Measurements from ENCODE around the gene PRDX3.
"Not testable (repeated sequence)": the region's sequence is repeated elsewhere in the genome, so short reads cannot be mapped to it uniquely, and the experiment has no call there.

Gene PRDX3

DNA sequence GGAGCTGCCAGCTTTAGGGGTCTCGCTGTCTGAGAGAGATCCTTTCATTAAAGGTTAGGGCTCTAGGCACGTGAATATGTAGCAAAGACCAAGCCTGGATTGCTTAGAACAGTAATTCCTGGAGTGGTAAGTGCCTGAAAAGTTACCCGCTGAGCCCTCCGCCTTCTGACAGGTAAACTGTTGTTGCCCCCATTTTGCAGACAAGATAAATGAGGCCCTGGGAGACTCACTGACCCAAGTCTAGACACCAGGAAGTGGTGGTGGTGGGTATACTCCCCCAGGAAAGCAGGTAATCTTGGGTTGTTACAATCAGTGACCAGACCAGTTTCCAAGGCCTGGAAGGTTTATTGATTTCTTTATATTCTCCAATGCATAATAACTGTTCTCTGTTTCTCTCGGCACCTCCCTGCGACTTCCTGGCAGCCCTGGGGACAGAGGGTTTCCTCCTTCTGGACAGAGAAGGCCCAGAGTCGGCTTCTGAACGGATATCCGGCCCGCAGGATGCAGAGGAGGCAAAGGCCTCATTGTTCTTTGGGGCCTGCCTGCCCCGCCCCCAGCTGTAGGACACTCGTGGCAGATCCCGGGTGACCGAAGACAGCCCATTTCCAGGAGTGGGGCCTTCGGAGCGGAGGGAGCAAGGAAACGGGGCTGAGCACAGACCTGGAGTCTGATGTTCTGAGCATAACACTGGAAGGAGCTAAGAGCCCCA is 27.4 kb upstream of the PRDX3 start:
- peak; percentile 35 to 39 for DNase-seq

DNA sequence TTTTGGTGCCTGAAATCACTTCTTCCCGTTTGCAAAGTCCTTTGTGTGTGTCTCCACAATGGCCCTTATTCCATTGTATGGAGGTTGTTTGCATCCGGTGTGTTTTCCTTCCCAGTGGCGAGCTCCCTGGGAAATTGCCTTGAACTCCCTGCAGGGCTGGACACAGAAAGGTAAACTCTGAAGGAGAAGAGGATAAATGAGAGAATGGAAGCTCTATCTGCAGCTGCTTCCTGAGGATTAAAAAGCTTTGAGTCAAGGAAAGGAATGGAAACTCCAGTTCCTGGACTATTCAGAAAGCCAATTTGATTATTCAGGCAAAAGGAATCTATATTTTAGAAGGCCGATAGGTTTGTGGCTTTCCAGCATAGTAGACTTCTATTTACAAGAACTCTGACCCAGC is 24.4 kb upstream of the PRDX3 start:
- DNase-seq = no peak

GRCh38 chr10:119201233-119201632 is 22.6 kb upstream of the PRDX3 start:
- no peak for DNase-seq

GRCh38 chr10:119199231-119199992 is 20.8 kb upstream of the PRDX3 start:
- peak; percentile 55 to 63 for DNase-seq

- peak in 1 of 2 donors; percentile 46 for DNase-seq
These were observed 19.8 kb upstream of the PRDX3 start for GRCh38 chr10:119198438-119198837.

DNA sequence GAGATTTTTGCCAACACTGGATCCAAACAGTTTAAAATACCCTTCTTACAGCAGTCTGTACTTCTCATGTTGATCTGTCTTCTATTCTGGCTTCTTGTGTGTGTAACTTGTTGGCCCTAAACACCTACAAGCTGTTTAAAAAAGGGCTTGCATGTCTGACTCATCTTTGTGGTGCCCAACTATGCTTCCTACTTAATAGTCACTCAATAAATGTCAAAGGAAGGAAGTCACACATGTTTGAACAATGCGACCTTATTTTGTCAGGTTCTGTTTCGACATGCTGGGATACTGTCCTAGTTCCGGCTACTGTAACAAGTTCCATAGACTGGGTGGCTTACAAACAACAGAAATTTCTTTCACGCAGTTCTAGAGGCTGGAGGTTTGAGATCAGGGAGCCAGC is 19.3 kb upstream of the PRDX3 start:
- peak in 1 of 2 donors; percentile 57 for DNase-seq

DNA sequence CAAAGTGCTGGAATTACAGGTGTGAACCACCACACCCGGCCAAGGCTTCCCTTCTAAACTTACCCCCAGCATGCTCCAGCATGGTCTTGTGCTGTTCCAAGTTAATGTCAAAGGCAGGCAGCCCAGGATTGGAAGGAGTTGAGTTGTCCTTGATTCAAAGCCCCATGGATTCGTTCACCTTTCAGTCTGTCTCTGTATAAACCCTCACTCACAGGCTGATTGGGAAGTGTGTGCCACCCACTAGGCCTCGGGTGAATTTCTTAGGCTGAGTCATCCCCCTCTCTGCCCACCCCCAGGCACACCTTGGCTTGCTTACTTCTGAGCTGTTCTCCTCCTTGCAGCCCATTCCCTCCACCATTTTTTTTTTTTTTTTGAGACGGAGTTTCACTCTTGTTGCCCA is 13.3 kb upstream of the PRDX3 start:
- DNase-seq = no peak

- DNase-seq = peak in 1 of 2 donors; percentile 28
These were observed 12.6 kb upstream of the PRDX3 start for GRCh38 chr10:119190954-119191785.

DNA sequence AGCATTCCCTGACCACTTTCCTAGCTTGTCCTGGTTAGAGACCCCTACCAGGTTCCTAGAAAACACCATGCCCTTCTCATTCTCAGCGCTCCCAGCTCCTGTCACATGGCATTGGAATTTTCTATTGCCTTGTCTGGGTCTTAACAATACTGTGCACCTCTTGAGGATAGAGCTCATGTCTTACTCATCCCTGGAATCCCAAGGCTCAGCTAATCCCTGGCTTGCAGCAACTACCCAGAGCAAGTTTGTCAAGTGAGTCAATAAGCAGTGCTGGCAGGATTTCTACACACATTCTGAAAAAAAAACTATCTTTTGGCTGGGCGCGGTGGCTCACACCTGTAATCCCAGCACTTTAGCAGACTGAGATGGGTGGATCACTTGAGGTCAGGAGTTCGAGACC is 11.7 kb upstream of the PRDX3 start:
- DNase-seq = no peak

GRCh38 chr10:119189811-119190282 is 11.2 kb upstream of the PRDX3 start:
- no peak for DNase-seq

GRCh38 chr10:119183664-119184412 is 5.2 kb upstream of the PRDX3 start:
- no peak for DNase-seq

DNA sequence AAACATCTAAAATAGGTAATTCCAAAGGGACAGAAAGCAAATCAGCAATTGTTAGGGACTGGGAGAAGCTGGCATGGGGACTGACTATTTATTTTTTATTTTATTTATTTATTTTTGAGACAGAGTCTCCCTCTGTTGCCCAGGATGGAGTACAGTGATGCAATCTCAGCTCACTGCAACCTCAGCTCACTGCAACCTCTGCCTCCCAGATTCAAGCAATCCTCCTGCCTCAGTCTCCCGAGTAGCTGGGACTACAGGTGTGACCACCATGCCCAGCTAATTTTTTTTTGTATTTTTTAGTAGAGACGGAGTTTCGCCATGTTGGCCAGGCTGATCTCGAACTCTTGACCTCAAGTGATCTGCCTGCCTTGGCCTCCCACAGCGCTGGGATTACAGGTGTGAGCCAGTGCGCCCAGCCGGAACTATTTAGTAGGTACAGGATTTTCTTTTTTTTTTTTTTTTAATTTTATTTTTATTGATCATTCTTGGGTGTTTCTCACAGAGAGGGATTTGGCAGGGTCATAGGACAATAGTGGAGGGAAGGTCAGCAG is 2.3 kb upstream of the PRDX3 start:
- not testable (repeated sequence) for DNase-seq

- DNase-seq = peak in 1 of 2 donors; percentile 12
These were observed 772 bp downstream of the PRDX3 start for GRCh38 chr10:119177708-119178371.

DNA sequence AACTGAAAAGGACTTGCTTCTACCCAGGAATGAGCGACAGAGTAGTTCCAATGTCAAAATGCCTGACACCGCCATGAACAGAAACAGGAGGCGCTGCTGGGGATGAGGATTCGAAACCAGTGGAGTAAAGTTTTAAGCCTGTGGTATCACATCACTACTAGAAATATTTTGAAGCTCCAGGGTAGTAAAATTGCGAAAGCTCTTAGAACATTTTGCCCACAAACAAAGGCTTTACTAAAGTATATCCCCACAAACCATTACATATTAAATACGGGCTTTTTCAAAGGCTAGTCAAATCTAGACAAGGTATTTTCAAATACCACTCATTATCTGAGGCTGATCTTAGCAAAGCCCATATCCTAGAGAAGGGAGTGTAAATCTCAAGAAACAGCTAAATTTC is 2.4 kb downstream of the PRDX3 start:
- no peak for DNase-seq

DNA sequence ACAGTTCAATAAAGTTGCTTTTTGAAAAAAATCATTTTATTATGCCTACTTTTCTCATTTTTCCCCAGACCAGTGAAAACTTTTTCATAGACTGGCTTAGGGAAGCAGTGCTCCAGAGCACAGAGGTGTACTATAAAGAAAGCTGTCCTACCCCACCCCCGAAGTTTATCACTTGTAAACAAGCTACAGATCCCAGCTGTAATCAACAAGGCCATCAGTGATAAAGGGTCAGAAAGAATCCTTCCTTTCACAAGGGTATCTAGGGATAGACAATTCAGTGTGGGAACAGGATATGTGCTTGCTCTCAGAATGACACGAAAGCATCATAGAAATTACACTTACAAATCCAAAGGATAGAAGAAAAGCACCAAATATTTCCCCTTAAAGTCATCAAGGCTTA is 4.5 kb downstream of the PRDX3 start:
- DNase-seq = no peak

DNA sequence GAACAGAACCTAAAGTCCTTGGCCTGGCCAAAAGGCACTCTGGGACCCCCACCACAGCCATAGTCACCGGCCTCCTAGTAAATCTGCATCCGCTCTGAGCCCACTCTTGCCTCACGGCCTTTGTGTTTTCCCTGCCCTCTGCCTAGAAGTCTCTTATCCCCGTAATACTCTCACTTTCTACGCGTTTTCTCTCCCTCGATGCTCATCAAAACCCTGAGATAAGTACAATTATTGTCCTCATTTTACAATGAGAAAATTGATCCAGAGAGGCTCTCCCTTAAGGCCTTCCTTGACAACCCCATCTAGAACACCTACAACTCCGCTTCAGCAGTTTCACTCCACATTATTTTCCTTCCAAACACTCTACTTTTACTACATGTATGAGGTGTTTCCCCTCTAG is 11.6 kb downstream of the PRDX3 start:
- no peak for DNase-seq

- peak; percentile 33 to 43 for DNase-seq
These were observed 12.0 kb downstream of the PRDX3 start for GRCh38 chr10:119166564-119166963.

DNA sequence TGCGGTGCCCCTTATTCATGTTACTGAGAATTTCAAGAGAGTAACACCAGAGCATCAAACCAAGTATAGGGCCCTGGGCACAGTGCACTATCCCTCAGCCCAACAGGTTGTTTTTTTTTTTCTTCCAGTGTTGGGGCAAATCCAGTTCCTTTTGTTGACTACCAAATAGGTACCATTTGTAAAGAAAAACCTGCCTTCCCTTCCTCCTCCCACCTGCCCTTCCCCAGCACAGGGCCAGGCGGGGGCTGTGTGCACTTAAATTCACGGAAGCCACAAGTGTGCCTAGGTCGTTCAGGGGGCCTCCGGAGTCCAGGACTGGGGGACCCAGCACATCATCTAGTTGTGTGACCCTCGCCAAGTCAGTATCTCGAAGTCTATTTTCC is 12.5 kb downstream of the PRDX3 start:
- no peak for DNase-seq

- peak; percentile 77 to 79 for DNase-seq
These were observed 13.2 kb downstream of the PRDX3 start, which contains the start of gene SFXN4 for GRCh38 chr10:119165171-119166117. SFXN4 (minus strand) TSS chr10:119165714; CDS start chr10:119165647, 67 bp downstream.

GRCh38 chr10:119162452-119163092 is 16.0 kb downstream of the PRDX3 start:
- no peak for DNase-seq

All from inflammatory macrophage treated with lipopolysaccharide for 1 hour (primary cell).